GM12878 (cell line): ENCODE measurements around the gene MUTYH. TPM values are rescaled to one million over a fixed set of nuclear protein-coding genes. Genes with fewer than 3 reads are reported as not detected.

Experiments used
- ATAC-seq: fragments of 200-7000 bp; cut with Tn5 transposase; 3 replicates; pipeline ENCODE4 v1.9.1; 2020; ENCODE audit warnings: mild to moderate bottlenecking, moderate library complexity
- BruUV-seq: library from RNA; stranded (reverse); fragments of 400-500 nt; replicated peaks from 2 replicates; lab custom pipeline; 2021; lab: Mats Ljungman, UMichigan
- CTCF ChIA-PET: fragments of 300-600 bp; sonication (Branson Sonifier 250); formaldehyde crosslinking; extraction: SDS; loops from one replicate; lab custom pipeline; 2021; ENCODE audit warnings: inconsistent platforms; lab: Yijun Ruan, JAX
- POLR2A ChIA-PET: fragments of 350-600 bp; formaldehyde crosslinking; extraction: SDS; loops from one replicate; lab custom pipeline; 2021; ENCODE audit warnings: inconsistent platforms; lab: Charles Lee
- RAD21 ChIA-PET: fragments of 300-600 bp; sonication (Branson Sonifier 250); formaldehyde crosslinking; loops from one replicate; lab custom pipeline; 2023; ENCODE audit warnings: antibody characterized with exemption; ENCODE audit not compliant: unreplicated experiment; lab: Charles Lee
- SMC1A ChIA-PET: fragments of 300-600 bp; sonication (Branson Sonifier 250); formaldehyde crosslinking; loops from one replicate; lab custom pipeline; 2023; ENCODE audit not compliant: unreplicated experiment, uncharacterized antibody; lab: Charles Lee
- DNase-seq: peaks from one replicate; pipeline ENCODE4 v3.0.0-alpha.2; 2011; ENCODE audit warnings: low read depth, low spot score
- FAIRE-seq: peaks from 3 replicates; lab custom pipeline; 2011; peaks lifted over from hg19 to GRCh38; lab: Jason Lieb, UNC
- H2AFZ ChIP-seq: 2 replicates; pipeline ENCODE4 v1.6.0; 2011; ENCODE audit warnings: low read depth, low read length, control low read depth; ENCODE audit not compliant: control insufficient read depth
- H3K27ac ChIP-seq: 2 replicates; pipeline ENCODE4 v1.5.1; 2011; ENCODE audit warnings: control low read depth; ENCODE audit not compliant: control insufficient read depth, insufficient read depth
- H3K27me3 ChIP-seq, 2 experiments: replicated peaks in 1 of 2; 2 replicates each; pipeline versions ENCODE4 v1.6.0 to v1.6.1; 2011; ENCODE audit warnings: low read length in 1 of 2; ENCODE audit not compliant: control insufficient read depth in 2 of 2, insufficient read depth in 2 of 2
- H3K36me3 ChIP-seq, 2 experiments: 2 replicates each; pipeline ENCODE4 v1.5.1; 2011; ENCODE audit warnings: low read length in 1 of 2; ENCODE audit not compliant: control insufficient read depth in 2 of 2, insufficient read depth in 2 of 2
- H3K4me1 ChIP-seq: 2 replicates; pipeline ENCODE4 v1.6.1; 2011; ENCODE audit warnings: mild to moderate bottlenecking, low read length, moderate library complexity, mixed read lengths; ENCODE audit not compliant: control insufficient read depth, insufficient read depth
- H3K4me2 ChIP-seq: 2 replicates; pipeline ENCODE4 v1.6.0; 2011; ENCODE audit warnings: control low read depth; ENCODE audit not compliant: control insufficient read depth, insufficient read depth
- H3K4me3 ChIP-seq: fragments of 200-600 bp; sonication (generic); 2 replicates; pipeline ENCODE4 v1.5.1; 2016
- H3K79me2 ChIP-seq: 2 replicates; pipeline ENCODE4 v1.6.0; 2011; ENCODE audit warnings: low read length; ENCODE audit not compliant: control insufficient read depth, insufficient read depth
- H3K9ac ChIP-seq: 2 replicates; pipeline ENCODE4 v1.8.0; 2011; ENCODE audit warnings: low read length, control low read depth, mixed read lengths; ENCODE audit not compliant: control insufficient read depth, insufficient read depth
- H3K9me3 ChIP-seq: replicated peaks from 3 replicates; pipeline ENCODE4 v1.5.1; 2011; ENCODE audit warnings: mild to moderate bottlenecking, low read length; ENCODE audit not compliant: control insufficient read depth, insufficient read depth
- H4K20me1 ChIP-seq: 2 replicates; pipeline ENCODE4 v1.6.0; 2011; ENCODE audit not compliant: control insufficient read depth, insufficient read depth
- EP300 ChIP-seq, 2 experiments: fragments of 150-350 bp in 1 of 2; IDR thresholded peaks; 2 replicates each; pipeline ENCODE4 v1.6.1; 2011 to 2012; ENCODE audit warnings: low read depth in 2 of 2, low read length in 2 of 2, borderline replicate concordance in 1 of 2, improper control_type of control experiment in 1 of 2, inconsistent platforms in 1 of 2; ENCODE audit not compliant: control insufficient read depth in 1 of 2
- MEF2A ChIP-seq: IDR thresholded peaks from 2 replicates; pipeline ENCODE4 v1.6.1; 2011; ENCODE audit warnings: low read depth, mild to moderate bottlenecking, low read length, moderate library complexity; ENCODE audit not compliant: insufficient read depth
- MTA3 ChIP-seq: IDR thresholded peaks from 2 replicates; pipeline ENCODE4 v1.6.1; 2012; ENCODE audit warnings: low read length, inconsistent platforms, borderline replicate concordance
- NBN ChIP-seq: fragments of 450-650 bp; IDR thresholded peaks from 2 replicates; pipeline ENCODE4 v1.6.1; 2016
- PAX5 ChIP-seq: IDR thresholded peaks from 2 replicates; pipeline ENCODE4 v1.6.1; 2011; ENCODE audit warnings: low read depth, low read length, borderline replicate concordance
- POLR2AphosphoS2 ChIP-seq: IDR thresholded peaks from 2 replicates; pipeline ENCODE4 v1.6.1; 2011; ENCODE audit warnings: low read depth, mild to moderate bottlenecking, low read length, improper control_type of control experiment, moderate library complexity
- SMAD5 ChIP-seq: IDR thresholded peaks from 2 replicates; pipeline ENCODE4 v1.6.1; 2016; ENCODE audit warnings: antibody characterized with exemption, low read depth
- SUPT20H ChIP-seq: IDR thresholded peaks from 2 replicates; pipeline ENCODE4 v1.6.1; 2011; ENCODE audit warnings: low read depth, mild to moderate bottlenecking, low read length, moderate library complexity, borderline replicate concordance; ENCODE audit not compliant: control insufficient read depth
- ZNF384 ChIP-seq: IDR thresholded peaks from 2 replicates; pipeline ENCODE4 v1.6.1; 2012; ENCODE audit warnings: low read depth, mild to moderate bottlenecking, low read length, improper control_type of control experiment, borderline replicate concordance
- WGBS: methylation state at CpG from one replicate; pipeline ENCODE4 v1.1.6; 2016; ENCODE audit warnings: low lambda C conversion rate; ENCODE audit not compliant: insufficient replicate concordance, insufficient coverage; ENCODE audit errors: missing lambda C conversion rate; 5-methylcytosine and 5-hydroxymethylcytosine counted together
- in situ Hi-C: fragments of 300-500 bp; cut with MboI; formaldehyde crosslinking; loops from 9 replicates; pipeline ENCODE4 v1.14.3; 2018; ENCODE audit warnings: mixed read lengths
- intact Hi-C: fragments of 100-400 bp; cut with micrococcal nuclease; formaldehyde crosslinking; loops from one replicate; pipeline ENCODE4 v1.14.2; 2022; ENCODE audit not compliant: unreplicated experiment
- polyA plus RNA-seq, 11 experiments: library from polyadenylated mRNA; depleted of rRNA in 4 of 11; unstranded in 6 of 11; stranded (reverse) in 5 of 11; fragments of >200 nt; fragmentation: Nextera tagmentation in 4 of 11; fragmentation: Illumina TruSeq in 1 of 11; extraction: Ambion mirVana in 4 of 11; extraction: Trizol in 1 of 11; gene quantifications; 1 replicate in 1 of 11; 2 replicates in 10 of 11; pipeline versions ENCODE4 v1.2.1 to v1.2.3, GENCODE V29; 2011 to 2016; ENCODE audit warnings: inconsistent platforms in 2 of 11, missing spikeins in 2 of 11, low read depth in 1 of 11
- total RNA-seq, 4 experiments: library from RNA; depleted of rRNA in 3 of 4; stranded (reverse); fragments of >200 nt in 3 of 4; fragmentation: Illumina TruSeq in 1 of 4; extraction: Trizol in 1 of 4; gene quantifications; 2 replicates each; pipeline versions ENCODE4 v1.2.1 to v1.2.3, GENCODE V29; 2013 to 2021
- TF ChIP-seq, protein P1 (sequence below): fragments of 450-650 bp; formaldehyde crosslinking; IDR thresholded peaks from 2 replicates; pipeline ENCODE4 v1.4.0; 2020; ENCODE audit warnings: mild to moderate bottlenecking, moderate library complexity
- TF ChIP-seq, protein P2 (sequence below): fragments of 150-350 bp; IDR thresholded peaks from 2 replicates; pipeline ENCODE4 v1.6.1; 2016; ENCODE audit warnings: low read depth, low read length
- TF ChIP-seq, protein P3 (sequence below): fragments of 450-650 bp; IDR thresholded peaks from 2 replicates; pipeline ENCODE4 v1.6.1; 2017; ENCODE audit warnings: antibody characterized with exemption, mild to moderate bottlenecking, moderate library complexity

MUTYH gene
- total and polyA plus RNA-seq, 10 of the 15 experiments (the other 5 are each of a cell fraction or from before 2014, with no cell fraction given) = 2.5 to 42.0 (median 30.0) TPM

DNA sequence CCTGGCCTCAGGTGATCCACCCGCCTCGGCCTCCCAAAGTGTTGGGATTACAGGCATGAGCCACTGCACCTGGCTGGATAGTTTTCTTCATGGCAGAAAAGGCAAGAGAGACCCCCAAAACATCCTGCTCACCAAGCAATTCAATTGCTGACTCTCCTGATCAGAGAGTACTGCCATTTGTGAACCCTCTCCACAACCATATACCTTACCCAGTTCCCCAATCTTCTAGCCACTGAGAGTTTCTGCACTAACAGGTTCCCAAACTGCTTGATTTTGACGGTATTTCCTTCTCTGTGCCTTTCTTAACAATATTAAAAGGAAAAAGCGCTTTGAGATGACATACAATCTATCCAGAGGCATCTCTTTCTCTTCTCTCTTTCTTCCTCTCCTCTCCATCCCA lies 39.9 kb upstream of the MUTYH start:
- no peaks in the 10 kb centered on the region; the same call in 2 of the 3 replicates for H3K9me3 ChIP-seq
- 71% methylated on average over 4 of the region's 4 CpGs for WGBS
- in situ Hi-C loops = no loop called here
- no peak overlapping the region for H3K27ac ChIP-seq
- no peaks in the 10 kb centered on the region for H4K20me1 ChIP-seq
- H3K27me3 ChIP-seq = no peaks in the 10 kb centered on the region
- no peak overlapping the region for H3K9ac ChIP-seq
- POLR2A ChIA-PET = interaction anchor here (0.5 kb wide), 1 partner anchor 85 kb away, joined by 3 read pairs; no protein-coding TSS in a partner anchor
- FAIRE-seq = no peak
- no peaks in the 10 kb centered on the region for H3K36me3 ChIP-seq
- RAD21 ChIA-PET = interaction anchor here (1.4 kb wide), 1 partner anchor 113 kb away, joined by 3 read pairs; no protein-coding TSS in a partner anchor
- no peak for DNase-seq
- BruUV-seq = no TSS peak
- H3K4me3 ChIP-seq = no peak overlapping the region
- peaks cover 17% of the 10 kb centered on the region for H3K4me1 ChIP-seq
- H3K79me2 ChIP-seq = no peaks in the 10 kb centered on the region
- no peak overlapping the region for H3K4me2 ChIP-seq
- CTCF ChIA-PET = interaction anchor here (1.3 to 2.3 kb wide), 3 partner anchors 15 to 113 kb away, joined by 4 to 7 read pairs (median 5); no protein-coding TSS in a partner anchor
- ATAC-seq = peak; percentile 65
- SMC1A ChIA-PET = no interaction called here
- intact Hi-C loops = no loop called here
- H2AFZ ChIP-seq = no peak overlapping the region
- no peak for TF ChIP-seq POLR2AphosphoS2
- TF ChIP-seq EP300 (IDR thresholded peaks at IDR 0.05; ENCODE audit: borderline replicate concordance in 1 of 2, control insufficient read depth in 1 of 2, low read depth in 2 of 2, low read length in 2 of 2) = no peak
- TF ChIP-seq PAX5 = peak; percentile 73
- no peak for TF ChIP-seq SUPT20H
- TF ChIP-seq, protein P1, sequence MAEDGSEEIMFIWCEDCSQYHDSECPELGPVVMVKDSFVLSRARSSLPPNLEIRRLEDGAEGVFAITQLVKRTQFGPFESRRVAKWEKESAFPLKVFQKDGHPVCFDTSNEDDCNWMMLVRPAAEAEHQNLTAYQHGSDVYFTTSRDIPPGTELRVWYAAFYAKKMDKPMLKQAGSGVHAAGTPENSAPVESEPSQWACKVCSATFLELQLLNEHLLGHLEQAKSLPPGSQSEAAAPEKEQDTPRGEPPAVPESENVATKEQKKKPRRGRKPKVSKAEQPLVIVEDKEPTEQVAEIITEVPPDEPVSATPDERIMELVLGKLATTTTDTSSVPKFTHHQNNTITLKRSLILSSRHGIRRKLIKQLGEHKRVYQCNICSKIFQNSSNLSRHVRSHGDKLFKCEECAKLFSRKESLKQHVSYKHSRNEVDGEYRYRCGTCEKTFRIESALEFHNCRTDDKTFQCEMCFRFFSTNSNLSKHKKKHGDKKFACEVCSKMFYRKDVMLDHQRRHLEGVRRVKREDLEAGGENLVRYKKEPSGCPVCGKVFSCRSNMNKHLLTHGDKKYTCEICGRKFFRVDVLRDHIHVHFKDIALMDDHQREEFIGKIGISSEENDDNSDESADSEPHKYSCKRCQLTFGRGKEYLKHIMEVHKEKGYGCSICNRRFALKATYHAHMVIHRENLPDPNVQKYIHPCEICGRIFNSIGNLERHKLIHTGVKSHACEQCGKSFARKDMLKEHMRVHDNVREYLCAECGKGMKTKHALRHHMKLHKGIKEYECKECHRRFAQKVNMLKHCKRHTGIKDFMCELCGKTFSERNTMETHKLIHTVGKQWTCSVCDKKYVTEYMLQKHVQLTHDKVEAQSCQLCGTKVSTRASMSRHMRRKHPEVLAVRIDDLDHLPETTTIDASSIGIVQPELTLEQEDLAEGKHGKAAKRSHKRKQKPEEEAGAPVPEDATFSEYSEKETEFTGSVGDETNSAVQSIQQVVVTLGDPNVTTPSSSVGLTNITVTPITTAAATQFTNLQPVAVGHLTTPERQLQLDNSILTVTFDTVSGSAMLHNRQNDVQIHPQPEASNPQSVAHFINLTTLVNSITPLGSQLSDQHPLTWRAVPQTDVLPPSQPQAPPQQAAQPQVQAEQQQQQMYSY (CRISPR knock-in tag) = no peak
- TF ChIP-seq, protein P2, sequence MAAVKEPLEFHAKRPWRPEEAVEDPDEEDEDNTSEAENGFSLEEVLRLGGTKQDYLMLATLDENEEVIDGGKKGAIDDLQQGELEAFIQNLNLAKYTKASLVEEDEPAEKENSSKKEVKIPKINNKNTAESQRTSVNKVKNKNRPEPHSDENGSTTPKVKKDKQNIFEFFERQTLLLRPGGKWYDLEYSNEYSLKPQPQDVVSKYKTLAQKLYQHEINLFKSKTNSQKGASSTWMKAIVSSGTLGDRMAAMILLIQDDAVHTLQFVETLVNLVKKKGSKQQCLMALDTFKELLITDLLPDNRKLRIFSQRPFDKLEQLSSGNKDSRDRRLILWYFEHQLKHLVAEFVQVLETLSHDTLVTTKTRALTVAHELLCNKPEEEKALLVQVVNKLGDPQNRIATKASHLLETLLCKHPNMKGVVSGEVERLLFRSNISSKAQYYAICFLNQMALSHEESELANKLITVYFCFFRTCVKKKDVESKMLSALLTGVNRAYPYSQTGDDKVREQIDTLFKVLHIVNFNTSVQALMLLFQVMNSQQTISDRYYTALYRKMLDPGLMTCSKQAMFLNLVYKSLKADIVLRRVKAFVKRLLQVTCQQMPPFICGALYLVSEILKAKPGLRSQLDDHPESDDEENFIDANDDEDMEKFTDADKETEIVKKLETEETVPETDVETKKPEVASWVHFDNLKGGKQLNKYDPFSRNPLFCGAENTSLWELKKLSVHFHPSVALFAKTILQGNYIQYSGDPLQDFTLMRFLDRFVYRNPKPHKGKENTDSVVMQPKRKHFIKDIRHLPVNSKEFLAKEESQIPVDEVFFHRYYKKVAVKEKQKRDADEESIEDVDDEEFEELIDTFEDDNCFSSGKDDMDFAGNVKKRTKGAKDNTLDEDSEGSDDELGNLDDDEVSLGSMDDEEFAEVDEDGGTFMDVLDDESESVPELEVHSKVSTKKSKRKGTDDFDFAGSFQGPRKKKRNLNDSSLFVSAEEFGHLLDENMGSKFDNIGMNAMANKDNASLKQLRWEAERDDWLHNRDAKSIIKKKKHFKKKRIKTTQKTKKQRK = no peak
- no peak for TF ChIP-seq MTA3
- no peak for TF ChIP-seq MEF2A
- TF ChIP-seq NBN = no peak
- no peak for TF ChIP-seq SMAD5
- TF ChIP-seq, protein P3, sequence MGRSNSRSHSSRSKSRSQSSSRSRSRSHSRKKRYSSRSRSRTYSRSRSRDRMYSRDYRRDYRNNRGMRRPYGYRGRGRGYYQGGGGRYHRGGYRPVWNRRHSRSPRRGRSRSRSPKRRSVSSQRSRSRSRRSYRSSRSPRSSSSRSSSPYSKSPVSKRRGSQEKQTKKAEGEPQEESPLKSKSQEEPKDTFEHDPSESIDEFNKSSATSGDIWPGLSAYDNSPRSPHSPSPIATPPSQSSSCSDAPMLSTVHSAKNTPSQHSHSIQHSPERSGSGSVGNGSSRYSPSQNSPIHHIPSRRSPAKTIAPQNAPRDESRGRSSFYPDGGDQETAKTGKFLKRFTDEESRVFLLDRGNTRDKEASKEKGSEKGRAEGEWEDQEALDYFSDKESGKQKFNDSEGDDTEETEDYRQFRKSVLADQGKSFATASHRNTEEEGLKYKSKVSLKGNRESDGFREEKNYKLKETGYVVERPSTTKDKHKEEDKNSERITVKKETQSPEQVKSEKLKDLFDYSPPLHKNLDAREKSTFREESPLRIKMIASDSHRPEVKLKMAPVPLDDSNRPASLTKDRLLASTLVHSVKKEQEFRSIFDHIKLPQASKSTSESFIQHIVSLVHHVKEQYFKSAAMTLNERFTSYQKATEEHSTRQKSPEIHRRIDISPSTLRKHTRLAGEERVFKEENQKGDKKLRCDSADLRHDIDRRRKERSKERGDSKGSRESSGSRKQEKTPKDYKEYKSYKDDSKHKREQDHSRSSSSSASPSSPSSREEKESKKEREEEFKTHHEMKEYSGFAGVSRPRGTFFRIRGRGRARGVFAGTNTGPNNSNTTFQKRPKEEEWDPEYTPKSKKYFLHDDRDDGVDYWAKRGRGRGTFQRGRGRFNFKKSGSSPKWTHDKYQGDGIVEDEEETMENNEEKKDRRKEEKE = no peak
- TF ChIP-seq ZNF384 = no peak
